PC-9 (cell line): ENCODE data around the gene AGBL4. TPM values are rescaled to one million over a fixed set of nuclear protein-coding genes. Genes with fewer than 3 reads are reported as not detected.

Experiments
- BruUV-seq: library from RNA; stranded (reverse); fragments of 400-500 nt; replicated peaks from 2 replicates; lab custom pipeline; 2021; lab: Mats Ljungman, UMichigan
- CTCF ChIA-PET: fragments of 300-600 bp; sonication (Branson Sonifier 250); formaldehyde crosslinking; loops from one replicate; lab custom pipeline; 2022; ENCODE audit warnings: antibody characterized with exemption; lab: Charles Lee
- POLR2A ChIA-PET: fragments of 300-600 bp; sonication (Branson Sonifier 250); formaldehyde crosslinking; loops from one replicate; lab custom pipeline; 2022; ENCODE audit warnings: antibody characterized with exemption; ENCODE audit not compliant: unreplicated experiment; lab: Charles Lee
- DNase-seq, 2 experiments: peaks; one replicate each; pipeline versions ENCODE4 v3.0.0 to v3.0.0-alpha.2; 2015 to 2022; ENCODE audit warnings: mixed read lengths in 1 of 2
- H2AFZ ChIP-seq: fragments of 200-600 bp; sonication (generic); 2 replicates; pipeline ENCODE4 v1.8.1; 2017; ENCODE audit warnings: antibody characterized with exemption
- H3F3A ChIP-seq: fragments of 200-600 bp; sonication (generic); 2 replicates; pipeline ENCODE4 v1.8.1; 2017; ENCODE audit warnings: antibody characterized with exemption, mild to moderate bottlenecking, low read depth; ENCODE audit not compliant: insufficient read depth
- H3K27ac ChIP-seq: fragments of 200-600 bp; sonication (generic); 2 replicates; pipeline ENCODE4 v1.6.1; 2016; ENCODE audit warnings: mixed run types
- H3K27me3 ChIP-seq: fragments of 200-600 bp; sonication (generic); 2 replicates; pipeline ENCODE4 v1.6.1; 2016; ENCODE audit warnings: low read depth, mixed run types; ENCODE audit not compliant: insufficient read depth
- H3K36me3 ChIP-seq: fragments of 200-600 bp; sonication (generic); 2 replicates; pipeline ENCODE4 v1.6.1; 2016; ENCODE audit warnings: low read depth, mixed run types
- H3K4me1 ChIP-seq: fragments of 200-600 bp; sonication (generic); replicated peaks from 2 replicates; pipeline ENCODE4 v1.6.1; 2016; ENCODE audit warnings: mixed run types; ENCODE audit not compliant: insufficient read depth
- H3K4me2 ChIP-seq: fragments of 200-600 bp; sonication (generic); 2 replicates; pipeline ENCODE4 v1.6.1; 2017; ENCODE audit warnings: mixed run types
- H3K4me3 ChIP-seq: fragments of 200-600 bp; sonication (generic); 2 replicates; pipeline ENCODE4 v1.6.1; 2016; ENCODE audit warnings: mixed run types
- H3K79me2 ChIP-seq: fragments of 200-600 bp; sonication (generic); 2 replicates; pipeline ENCODE4 v1.6.1; 2017; ENCODE audit warnings: low read depth, mixed run types
- H3K9me2 ChIP-seq: fragments of 200-600 bp; sonication (generic); 2 replicates; pipeline ENCODE4 v1.8.1; 2017; ENCODE audit warnings: mild to moderate bottlenecking; ENCODE audit not compliant: insufficient read depth
- H3K9me3 ChIP-seq: fragments of 200-600 bp; sonication (generic); 2 replicates; pipeline ENCODE4 v1.8.1; 2016; ENCODE audit warnings: low read depth; ENCODE audit not compliant: insufficient read depth
- H4K20me1 ChIP-seq: fragments of 200-600 bp; sonication (generic); 2 replicates; pipeline ENCODE4 v1.8.1; 2017; ENCODE audit not compliant: insufficient read depth
- EZH2 ChIP-seq: fragments of 200-600 bp; sonication (generic); IDR thresholded peaks from 2 replicates; pipeline ENCODE4 v1.8.0; 2017; ENCODE audit warnings: antibody characterized with exemption, low read depth
- intact Hi-C: fragments of 100-400 bp; cut with micrococcal nuclease; formaldehyde crosslinking; loops from one replicate; pipeline ENCODE4 v1.10.0; 2022; ENCODE audit not compliant: unreplicated experiment
- total RNA-seq: library from RNA; stranded (reverse); gene quantifications from 2 replicates; pipeline ENCODE4 v1.2.3, GENCODE V29; 2021
- TF ChIP-seq, protein P1 (sequence below): fragments of 200-600 bp; sonication (generic); conservative IDR thresholded peaks from 2 replicates; pipeline ENCODE4 v1.6.1; 2017; ENCODE audit warnings: mixed run types, antibody characterized with exemption, mild to moderate bottlenecking, moderate library complexity

AGBL4 gene
- total RNA-seq, 1 experiment from 2014 or later: not detected

DNA sequence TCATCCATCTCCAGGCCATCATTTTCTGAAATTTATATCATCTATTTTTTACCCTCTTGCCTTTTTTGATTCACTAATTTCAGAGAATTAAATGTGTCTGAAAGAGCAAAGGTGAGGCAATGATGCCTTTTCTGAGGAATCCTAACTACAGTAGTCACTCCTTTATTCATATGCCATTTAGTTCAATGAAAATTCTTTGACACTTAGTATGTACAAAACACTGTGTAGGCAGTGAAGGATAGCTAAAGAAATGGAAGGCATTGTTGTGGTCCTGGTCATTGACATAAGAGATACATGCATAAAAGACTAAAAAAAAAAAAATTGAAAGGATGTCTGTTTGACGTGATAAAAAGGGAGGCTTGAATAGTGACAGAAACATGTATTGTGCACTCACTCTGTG is 1075.2 kb downstream of the AGBL4 start:
- Histone ChIP-seq H3K27ac (no peak overlapping the region), H3K9me2 (no peaks in the 10 kb centered on the region), H4K20me1 (no peaks in the 10 kb centered on the region), H3K4me3 (no peak overlapping the region), H3K27me3 (no peaks in the 10 kb centered on the region; the same call in 1 of the 2 replicates), H2AFZ (no peak overlapping the region), H3K79me2 (no peaks in the 10 kb centered on the region), H3K9me3 (no peaks in the 10 kb centered on the region), H3K36me3 (no peaks in the 10 kb centered on the region), H3K4me1 (no peaks in the 10 kb centered on the region), H3K4me2 (no peak overlapping the region), H3F3A (no peaks in the 10 kb centered on the region)
- no TSS peak for BruUV-seq
- CTCF ChIA-PET: no interaction called here
- no peak for DNase-seq
- TF ChIP-seq, protein P1, sequence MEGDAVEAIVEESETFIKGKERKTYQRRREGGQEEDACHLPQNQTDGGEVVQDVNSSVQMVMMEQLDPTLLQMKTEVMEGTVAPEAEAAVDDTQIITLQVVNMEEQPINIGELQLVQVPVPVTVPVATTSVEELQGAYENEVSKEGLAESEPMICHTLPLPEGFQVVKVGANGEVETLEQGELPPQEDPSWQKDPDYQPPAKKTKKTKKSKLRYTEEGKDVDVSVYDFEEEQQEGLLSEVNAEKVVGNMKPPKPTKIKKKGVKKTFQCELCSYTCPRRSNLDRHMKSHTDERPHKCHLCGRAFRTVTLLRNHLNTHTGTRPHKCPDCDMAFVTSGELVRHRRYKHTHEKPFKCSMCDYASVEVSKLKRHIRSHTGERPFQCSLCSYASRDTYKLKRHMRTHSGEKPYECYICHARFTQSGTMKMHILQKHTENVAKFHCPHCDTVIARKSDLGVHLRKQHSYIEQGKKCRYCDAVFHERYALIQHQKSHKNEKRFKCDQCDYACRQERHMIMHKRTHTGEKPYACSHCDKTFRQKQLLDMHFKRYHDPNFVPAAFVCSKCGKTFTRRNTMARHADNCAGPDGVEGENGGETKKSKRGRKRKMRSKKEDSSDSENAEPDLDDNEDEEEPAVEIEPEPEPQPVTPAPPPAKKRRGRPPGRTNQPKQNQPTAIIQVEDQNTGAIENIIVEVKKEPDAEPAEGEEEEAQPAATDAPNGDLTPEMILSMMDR: no peak
- no peak for TF ChIP-seq EZH2
- POLR2A ChIA-PET: no interaction called here
- intact Hi-C loops: no loop called here

DNA sequence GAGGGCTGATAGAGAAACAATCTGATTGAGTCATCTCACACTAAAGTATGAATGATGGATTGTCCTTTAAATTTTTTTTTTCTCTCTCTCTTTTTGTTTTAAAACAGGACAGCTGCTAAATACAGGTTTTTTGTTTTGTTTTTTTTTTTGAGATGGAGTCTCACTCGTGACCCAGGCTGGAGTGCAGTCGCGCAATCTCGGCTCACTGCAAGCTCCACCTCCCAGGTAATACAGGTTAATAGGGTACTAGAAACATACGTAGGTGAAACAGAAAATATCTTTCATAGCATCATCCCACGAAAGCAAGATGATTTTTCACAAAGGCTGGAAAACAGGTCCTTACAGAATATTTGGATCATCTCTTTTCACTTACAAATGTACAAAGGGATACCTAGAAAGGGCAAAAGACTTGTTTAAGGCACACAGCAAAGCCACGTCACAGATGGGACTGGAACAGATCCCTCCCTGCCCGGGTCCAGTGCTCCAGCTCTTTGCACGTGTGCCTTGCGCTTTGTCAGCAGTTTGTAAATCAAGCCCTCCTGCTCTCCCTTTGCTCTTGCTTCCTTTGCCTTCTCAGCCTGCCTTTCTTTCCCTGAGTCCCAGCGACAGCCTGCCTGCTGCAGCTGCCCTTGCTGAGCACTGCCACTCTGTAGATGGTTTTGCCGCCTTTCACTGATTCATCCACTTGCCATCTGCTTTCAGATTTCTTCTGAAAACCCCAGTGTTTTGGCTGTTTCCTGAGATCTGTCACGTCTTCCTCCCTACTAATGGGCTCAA is 1075.8 kb downstream of the AGBL4 start:
- BruUV-seq: no TSS peak
- POLR2A ChIA-PET: no interaction called here
- Histone ChIP-seq H3K79me2 (no peaks in the 10 kb centered on the region), H4K20me1 (no peaks in the 10 kb centered on the region), H3F3A (no peaks in the 10 kb centered on the region), H3K27ac (no peak overlapping the region), H3K9me3 (no peaks in the 10 kb centered on the region), H2AFZ (no peak overlapping the region), H3K9me2 (no peaks in the 10 kb centered on the region), H3K36me3 (no peaks in the 10 kb centered on the region), H3K4me2 (no peak overlapping the region), H3K4me3 (no peak overlapping the region), H3K4me1 (no peaks in the 10 kb centered on the region), H3K27me3 (no peaks in the 10 kb centered on the region; the same call in 1 of the 2 replicates)
- no peak for DNase-seq
- intact Hi-C loops: no loop called here
- TF ChIP-seq EZH2: no peak
- TF ChIP-seq, protein P1: no peak
- CTCF ChIA-PET: no interaction called here

DNA sequence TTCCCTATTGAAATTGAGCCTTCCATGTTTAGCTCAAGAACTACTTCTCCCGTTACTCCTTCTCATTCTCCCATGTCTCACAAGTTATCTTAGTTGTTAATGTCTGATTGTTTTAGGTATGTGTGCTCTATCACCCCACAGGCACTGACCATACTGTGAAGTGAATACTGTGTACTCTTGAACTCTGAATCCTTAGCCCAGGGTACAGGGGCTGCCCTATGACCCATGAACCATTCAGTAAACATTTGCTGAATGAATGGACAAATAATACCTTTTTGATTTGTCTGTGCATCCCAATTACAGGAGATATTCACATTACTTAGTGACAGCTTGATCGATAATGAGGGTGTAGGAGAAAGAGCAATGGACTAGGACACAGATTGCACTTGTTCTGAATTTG is 1077.7 kb downstream of the AGBL4 start:
- H3K36me3 ChIP-seq: no peaks in the 10 kb centered on the region
- H3F3A ChIP-seq: no peaks in the 10 kb centered on the region
- no peak overlapping the region for H3K27ac ChIP-seq
- ChIA-PET POLR2A (no interaction called here), CTCF (no interaction called here)
- intact Hi-C loops: no loop called here
- H3K9me3 ChIP-seq: no peaks in the 10 kb centered on the region
- no peak for TF ChIP-seq EZH2
- TF ChIP-seq, protein P1: no peak
- no peak overlapping the region for H3K4me2 ChIP-seq
- H3K9me2 ChIP-seq: no peaks in the 10 kb centered on the region
- H3K79me2 ChIP-seq: no peaks in the 10 kb centered on the region
- H3K27me3 ChIP-seq: no peaks in the 10 kb centered on the region
- H3K4me3 ChIP-seq: no peak overlapping the region
- no peaks in the 10 kb centered on the region for H3K4me1 ChIP-seq
- no peak for DNase-seq
- no peak overlapping the region for H2AFZ ChIP-seq
- BruUV-seq: no TSS peak
- H4K20me1 ChIP-seq: no peaks in the 10 kb centered on the region
